H9 (cell line): ENCODE data around the gene EHD4. TPM values are rescaled to one million over a fixed set of nuclear protein-coding genes. Genes with fewer than 3 reads are reported as not detected.
A peak's percentile ranks its signal among the peaks of the same experiment; 100 is the strongest.

Source experiments
- DNase-seq: peaks from one replicate; pipeline ENCODE4 v3.0.0-alpha.2; 2017
- H2AFZ ChIP-seq: one replicate; pipeline ENCODE4 v1.6.1; 2013; ENCODE audit warnings: mild to moderate bottlenecking, low read length, control low read depth, moderate library complexity
- H2AK5ac ChIP-seq: 2 replicates; pipeline ENCODE4 v1.6.1; 2013; ENCODE audit warnings: low read length, control low read depth, mixed read lengths; ENCODE audit not compliant: insufficient read length
- H2BK120ac ChIP-seq: one replicate; pipeline ENCODE4 v1.6.1; 2013; ENCODE audit warnings: low read depth, mild to moderate bottlenecking, low read length, control low read depth, inconsistent platforms; ENCODE audit not compliant: poor library complexity, severe bottlenecking
- H2BK12ac ChIP-seq: 2 replicates; pipeline ENCODE4 v1.6.1; 2013; ENCODE audit warnings: low read length, control low read depth, mixed read lengths, low read depth; ENCODE audit not compliant: insufficient read length
- H2BK15ac ChIP-seq: 2 replicates; pipeline ENCODE4 v1.6.1; 2013; ENCODE audit warnings: low read depth, low read length, control low read depth
- H2BK20ac ChIP-seq: one replicate; pipeline ENCODE4 v1.6.1; 2013; ENCODE audit warnings: low read depth, mild to moderate bottlenecking, low read length, control low read depth, inconsistent platforms; ENCODE audit not compliant: poor library complexity, severe bottlenecking
- H2BK5ac ChIP-seq: 2 replicates; pipeline ENCODE4 v1.6.1; 2013; ENCODE audit warnings: low read length, control low read depth, mixed read lengths; ENCODE audit not compliant: insufficient read length
- H3K14ac ChIP-seq: 2 replicates; pipeline ENCODE4 v1.6.1; 2013; ENCODE audit warnings: low read length, control low read depth; ENCODE audit not compliant: insufficient read depth
- H3K18ac ChIP-seq: 2 replicates; pipeline ENCODE4 v1.6.1; 2013; ENCODE audit warnings: low read depth, mild to moderate bottlenecking, mixed read lengths, low read length, control low read depth; ENCODE audit not compliant: insufficient read length
- H3K23ac ChIP-seq: 2 replicates; pipeline ENCODE4 v1.6.1; 2013; ENCODE audit warnings: low read length, control low read depth, mixed read lengths, low read depth; ENCODE audit not compliant: insufficient read length
- H3K23me2 ChIP-seq: 2 replicates; pipeline ENCODE4 v1.6.1; 2013; ENCODE audit warnings: low read depth, mild to moderate bottlenecking, mixed read lengths, low read length, control low read depth; ENCODE audit not compliant: insufficient read length, poor library complexity, severe bottlenecking
- H3K27ac ChIP-seq: 2 replicates; pipeline ENCODE4 v1.5.1; 2013; ENCODE audit warnings: low read length, control low read depth, mixed read lengths, low read depth; ENCODE audit not compliant: insufficient read length
- H3K27me3 ChIP-seq: 2 replicates; pipeline ENCODE4 v1.6.1; 2013; ENCODE audit warnings: low read length, control low read depth, inconsistent platforms; ENCODE audit not compliant: insufficient read depth
- H3K4ac ChIP-seq: 2 replicates; pipeline ENCODE4 v1.6.1; 2013; ENCODE audit warnings: low read depth, mild to moderate bottlenecking, control low read depth, inconsistent platforms, low read length, moderate library complexity
- H3K4me1 ChIP-seq: 2 replicates; pipeline ENCODE4 v1.6.1; 2013; ENCODE audit warnings: low read length, control low read depth, inconsistent platforms; ENCODE audit not compliant: insufficient read depth
- H3K4me2 ChIP-seq: 2 replicates; pipeline ENCODE4 v1.6.1; 2013; ENCODE audit warnings: low read length, control low read depth, mixed read lengths; ENCODE audit not compliant: insufficient read length, insufficient read depth
- H3K56ac ChIP-seq: 2 replicates; pipeline ENCODE4 v1.6.1; 2013; ENCODE audit warnings: low read depth, mild to moderate bottlenecking, mixed read lengths, low read length, control low read depth; ENCODE audit not compliant: insufficient read length
- H3K79me1 ChIP-seq: 2 replicates; pipeline ENCODE4 v1.6.1; 2013; ENCODE audit warnings: low read depth, mild to moderate bottlenecking, moderate library complexity, low read length, control low read depth, inconsistent platforms; ENCODE audit not compliant: insufficient read depth, poor library complexity, severe bottlenecking
- H3K79me2 ChIP-seq: 2 replicates; pipeline ENCODE4 v1.6.1; 2013; ENCODE audit warnings: low read length, control low read depth, inconsistent platforms; ENCODE audit not compliant: insufficient read depth
- H3K9ac ChIP-seq: 2 replicates; pipeline ENCODE4 v1.6.1; 2013; ENCODE audit warnings: low read length, control low read depth, mixed read lengths; ENCODE audit not compliant: insufficient read length; ENCODE audit errors: extremely low read depth
- H3K9me3 ChIP-seq: one replicate; pipeline ENCODE4 v1.6.1; 2013; ENCODE audit warnings: low read depth, low read length, inconsistent platforms; ENCODE audit not compliant: control insufficient read depth
- H3T11ph ChIP-seq: one replicate; pipeline ENCODE4 v1.6.1; 2013; ENCODE audit warnings: mild to moderate bottlenecking, low read length, control low read depth, inconsistent platforms
- H4K20me1 ChIP-seq: one replicate; pipeline ENCODE4 v1.6.1; 2013; ENCODE audit not compliant: control insufficient read depth, insufficient read length, insufficient read depth
- H4K5ac ChIP-seq: 2 replicates; pipeline ENCODE4 v1.6.1; 2013; ENCODE audit warnings: low read depth, mild to moderate bottlenecking, mixed read lengths, low read length, control low read depth; ENCODE audit not compliant: insufficient read length
- H4K8ac ChIP-seq: replicated peaks from 2 replicates; pipeline ENCODE4 v1.6.1; 2013; ENCODE audit warnings: low read length, control low read depth, mixed read lengths, low read depth; ENCODE audit not compliant: insufficient read length
- H4K91ac ChIP-seq: 2 replicates; pipeline ENCODE4 v1.6.1; 2013; ENCODE audit warnings: low read depth, mild to moderate bottlenecking, moderate library complexity, mixed read lengths, low read length, control low read depth; ENCODE audit not compliant: insufficient read length
- H3K27ac Mint-ChIP-seq, 3 experiments: 2 replicates in 2 of 3; 3 replicates in 1 of 3; pipeline ENCODE4 v1.8.0; 2020 to 2021; ENCODE audit warnings: mixed read lengths in 3 of 3, mild to moderate bottlenecking in 1 of 3, moderate library complexity in 1 of 3
- H3K27me3 Mint-ChIP-seq: 2 replicates; pipeline ENCODE4 v1.8.0; 2021; ENCODE audit warnings: low read depth, mild to moderate bottlenecking, moderate library complexity, mixed read lengths
- H3K36me3 Mint-ChIP-seq, 3 experiments: 2 replicates in 2 of 3; 3 replicates in 1 of 3; pipeline ENCODE4 v1.8.0; 2020 to 2021; ENCODE audit warnings: low read depth in 3 of 3, mixed read lengths in 3 of 3; ENCODE audit not compliant: insufficient read depth in 1 of 3
- H3K4me1 Mint-ChIP-seq, 2 experiments: 2 replicates each; pipeline ENCODE4 v1.8.0; 2020; ENCODE audit warnings: mixed read lengths in 2 of 2
- H3K4me3 Mint-ChIP-seq, 2 experiments: 2 replicates in 1 of 2; 3 replicates in 1 of 2; pipeline ENCODE4 v1.8.0; 2020 to 2021; ENCODE audit warnings: mild to moderate bottlenecking in 2 of 2, mixed read lengths in 2 of 2, moderate library complexity in 1 of 2
- H3K9me3 Mint-ChIP-seq, 2 experiments: 2 replicates in 1 of 2; 3 replicates in 1 of 2; pipeline ENCODE4 v1.8.0; 2020; ENCODE audit warnings: mild to moderate bottlenecking in 2 of 2, mixed read lengths in 2 of 2, moderate library complexity in 1 of 2
- CTCF ChIP-seq: fragments of 200-600 bp; sonication (generic); conservative IDR thresholded peaks from 3 replicates; pipeline ENCODE4 v1.8.0; 2021; ENCODE audit warnings: antibody characterized with exemption, mild to moderate bottlenecking
- WGBS: extraction: QIAGEN DNeasy Blood & Tissue Kit; methylation state at CpG from one replicate; pipeline ENCODE4 v1.1.7; 2013; ENCODE audit warnings: missing lambda C conversion rate, low lambda C conversion rate, mixed read lengths; ENCODE audit not compliant: insufficient read length; ENCODE audit errors: extremely low coverage; 5-methylcytosine and 5-hydroxymethylcytosine counted together
- total RNA-seq: library from RNA; stranded (reverse); gene quantifications from 2 replicates; pipeline ENCODE4 v1.2.1, GENCODE V29; 2021

The EHD4 gene
- total RNA-seq, 1 experiment from 2014 or later, result 22.9 TPM

GRCh38 chr15:41934843-41935242 lies 37.5 kb downstream of the EHD4 start:
- DNase-seq, result peak; percentile 66
- no peak overlapping the region; a peak in 1 of 5 replicates for H3K4me3 Mint-ChIP-seq
- H3K9me3 ChIP-seq, result no peaks in the 10 kb centered on the region
- no peak overlapping the region for H2BK5ac ChIP-seq
- no peak overlapping the region for H2AK5ac ChIP-seq
- H3K27me3 Mint-ChIP-seq, result no peaks in the 10 kb centered on the region
- no peak overlapping the region for H2BK120ac ChIP-seq
- no peaks in the 10 kb centered on the region for H3K27me3 ChIP-seq
- no peak overlapping the region for H4K8ac ChIP-seq
- peaks cover 0 to 12% (median 11%) of the 10 kb centered on the region in 3 experiments; a peak in 5 of 7 replicates for H3K36me3 Mint-ChIP-seq
- H3K4ac ChIP-seq, result no peak overlapping the region
- H3K27ac Mint-ChIP-seq, result peak overlapping the region; percentile 23 to 88 (median 48); a peak in 4 of 7 replicates
- no peak overlapping the region for H3K4me2 ChIP-seq
- no peaks in the 10 kb centered on the region for H4K20me1 ChIP-seq
- H2BK15ac ChIP-seq, result no peak overlapping the region
- H3K23me2 ChIP-seq, result no peaks in the 10 kb centered on the region
- no peak overlapping the region for H2BK12ac ChIP-seq
- no CpG with 5 or more reads among the region's 4 CpGs for WGBS
- 0 out of 2 replicates have a peak, but pooled peaks cover 2% of the 10 kb centered on the region for H3K79me2 ChIP-seq
- H2AFZ ChIP-seq, result no peak overlapping the region
- no peak overlapping the region for H3K14ac ChIP-seq
- H4K91ac ChIP-seq, result no peak overlapping the region
- no peak overlapping the region for H3K56ac ChIP-seq
- H3K9me3 Mint-ChIP-seq, result no peaks in the 10 kb centered on the region; a peak in 1 of 5 replicates
- no peak for TF ChIP-seq CTCF
- H3K23ac ChIP-seq, result no peak overlapping the region
- H3K27ac ChIP-seq, result no peak overlapping the region
- H3K79me1 ChIP-seq, result no peaks in the 10 kb centered on the region
- H4K5ac ChIP-seq, result no peak overlapping the region
- no peak overlapping the region for H2BK20ac ChIP-seq
- H3T11ph ChIP-seq, result no peak overlapping the region
- H3K4me1 Mint-ChIP-seq, result peaks cover 28 to 34% of the 10 kb centered on the region in 2 experiments
- no peak overlapping the region for H3K18ac ChIP-seq
- no peak overlapping the region for H3K9ac ChIP-seq
- peaks cover 10% of the 10 kb centered on the region; the same call in 1 of the 2 replicates for H3K4me1 ChIP-seq
